MM.1S (cell line): ENCODE data around the gene PXYLP1.

Source experiments
- DNase-seq: peaks from one replicate; pipeline ENCODE4 v3.0.0-alpha.2; 2015
- H2AFZ ChIP-seq: fragments of 300-600 bp; sonication (generic); 2 replicates; pipeline ENCODE4 v1.6.0; 2016; ENCODE audit warnings: antibody characterized with exemption, low read length
- H3F3A ChIP-seq: fragments of 300-600 bp; sonication (generic); 2 replicates; pipeline ENCODE4 v1.6.1; 2016; ENCODE audit warnings: mild to moderate bottlenecking, antibody characterized with exemption, low read length, moderate library complexity, mixed read lengths; ENCODE audit not compliant: insufficient read depth
- H3K27ac ChIP-seq: fragments of 300-600 bp; sonication (generic); 2 replicates; pipeline ENCODE4 v1.5.1; 2016; ENCODE audit warnings: mild to moderate bottlenecking, low read length
- H3K27me3 ChIP-seq: fragments of 300-600 bp; sonication (generic); replicated peaks from 2 replicates; pipeline ENCODE4 v1.6.0; 2016; ENCODE audit warnings: low read length; ENCODE audit not compliant: insufficient read depth
- H3K36me3 ChIP-seq: fragments of 300-600 bp; sonication (generic); replicated peaks from 2 replicates; pipeline ENCODE4 v1.6.1; 2016; ENCODE audit warnings: mild to moderate bottlenecking, low read length, mixed read lengths; ENCODE audit not compliant: insufficient read depth
- H3K4me1 ChIP-seq: fragments of 300-600 bp; sonication (generic); 2 replicates; pipeline ENCODE4 v1.6.1; 2016; ENCODE audit warnings: low read length, mixed read lengths
- H3K4me2 ChIP-seq: fragments of 300-600 bp; sonication (generic); 2 replicates; pipeline ENCODE4 v1.6.0; 2016; ENCODE audit warnings: low read depth, low read length
- H3K4me3 ChIP-seq: fragments of 300-600 bp; sonication (generic); 2 replicates; pipeline ENCODE4 v1.5.1; 2016; ENCODE audit warnings: low read length, mixed read lengths
- H3K79me2 ChIP-seq: fragments of 300-600 bp; sonication (generic); 2 replicates; pipeline ENCODE4 v1.6.1; 2016; ENCODE audit warnings: mixed run types, low read length, mixed read lengths
- H3K9ac ChIP-seq: fragments of 300-600 bp; sonication (generic); 2 replicates; pipeline ENCODE4 v1.6.1; 2016; ENCODE audit warnings: low read length, mixed read lengths
- H3K9me2 ChIP-seq: fragments of 300-600 bp; sonication (generic); replicated peaks from 2 replicates; pipeline ENCODE4 v1.6.1; 2016; ENCODE audit warnings: mild to moderate bottlenecking, low read length, mixed read lengths; ENCODE audit not compliant: insufficient read depth
- H3K9me3 ChIP-seq: fragments of 300-600 bp; sonication (generic); replicated peaks from 2 replicates; pipeline ENCODE4 v1.6.1; 2016; ENCODE audit warnings: mild to moderate bottlenecking, low read length, mixed read lengths; ENCODE audit not compliant: insufficient read depth
- H4K20me1 ChIP-seq: fragments of 300-600 bp; sonication (generic); 2 replicates; pipeline ENCODE4 v1.6.1; 2016; ENCODE audit warnings: mild to moderate bottlenecking, low read length, moderate library complexity, mixed read lengths; ENCODE audit not compliant: insufficient read depth
- CTCF ChIP-seq: fragments of 300-600 bp; sonication (generic); IDR thresholded peaks from 2 replicates; pipeline ENCODE4 v1.5.1; 2016; ENCODE audit warnings: antibody characterized with exemption, low read length, mixed read lengths
- EZH2 ChIP-seq: fragments of 300-600 bp; sonication (generic); optimal IDR thresholded peaks from 2 replicates; pipeline ENCODE3; 2017; ENCODE audit warnings: low read depth, mild to moderate bottlenecking, antibody characterized with exemption, low read length, mixed read lengths
- EZH2phosphoT487 ChIP-seq: fragments of 300-600 bp; sonication (generic); IDR thresholded peaks from 2 replicates; pipeline ENCODE4 v1.6.1; 2018; ENCODE audit warnings: antibody characterized with exemption, low read length

The PXYLP1 gene

GRCh38 chr3:141260630-141260927 lies 29.0 kb downstream of the PXYLP1 start:
- no peaks in the 10 kb centered on the region for H3K4me1 ChIP-seq
- H2AFZ ChIP-seq: no peak overlapping the region
- H3K79me2 ChIP-seq: no peaks in the 10 kb centered on the region
- H3K27ac ChIP-seq: no peak overlapping the region
- no peak for DNase-seq
- H3K9me3 ChIP-seq: no peaks in the 10 kb centered on the region
- no peaks in the 10 kb centered on the region for H3K27me3 ChIP-seq
- H4K20me1 ChIP-seq: no peaks in the 10 kb centered on the region
- H3K9ac ChIP-seq: no peak overlapping the region
- TF ChIP-seq EZH2: no peak
- no peak for TF ChIP-seq EZH2phosphoT487
- no peak for TF ChIP-seq CTCF
- no peaks in the 10 kb centered on the region for H3K36me3 ChIP-seq
- no peak overlapping the region for H3K4me3 ChIP-seq
- no peak overlapping the region for H3K4me2 ChIP-seq
- no peaks in the 10 kb centered on the region for H3K9me2 ChIP-seq
- no peaks in the 10 kb centered on the region for H3F3A ChIP-seq

DNA sequence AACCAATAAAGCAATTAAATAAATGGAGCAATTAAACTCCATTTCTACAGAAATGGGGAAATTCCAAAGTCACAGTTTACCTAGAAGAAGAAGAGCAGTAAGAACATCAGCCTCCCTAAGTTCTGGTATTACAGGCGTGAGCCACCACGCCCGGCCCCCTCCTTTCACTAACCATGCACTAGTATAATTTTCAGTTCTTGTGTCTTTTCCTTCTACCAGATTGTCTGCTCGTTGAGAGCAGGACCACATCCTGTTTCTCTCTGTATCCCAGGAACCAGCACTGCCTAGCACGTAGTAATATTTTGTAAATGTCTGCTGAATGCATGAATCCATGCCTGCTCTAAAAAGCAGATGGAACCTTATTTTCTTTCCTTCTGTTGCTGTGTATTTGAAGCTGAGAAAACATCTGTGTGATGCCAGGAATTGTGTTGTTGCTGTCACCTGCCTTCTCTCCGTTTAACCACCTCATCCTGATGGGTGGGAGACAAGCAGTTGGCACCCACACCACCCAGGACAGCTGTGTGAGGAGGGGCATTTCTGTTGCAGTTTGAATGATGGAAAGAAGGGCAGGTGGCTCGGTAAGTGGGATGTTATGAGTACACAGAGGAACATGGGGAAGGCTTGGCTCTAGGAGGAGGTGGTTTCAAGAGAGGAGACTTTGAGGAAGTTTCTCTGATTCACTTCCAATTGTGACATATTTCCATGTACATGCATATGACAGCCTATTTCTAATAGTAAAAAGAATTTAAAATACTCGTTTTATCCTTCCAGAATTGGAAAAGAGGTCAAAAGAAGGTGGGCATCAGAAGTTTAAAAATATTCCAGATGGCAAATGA lies 30.1 kb downstream of the PXYLP1 start:
- DNase-seq: no peak
- no peaks in the 10 kb centered on the region for H3K9me3 ChIP-seq
- H3K36me3 ChIP-seq: no peaks in the 10 kb centered on the region
- H4K20me1 ChIP-seq: no peaks in the 10 kb centered on the region
- no peak overlapping the region for H3K27ac ChIP-seq
- H3K4me1 ChIP-seq: no peaks in the 10 kb centered on the region
- H3K4me3 ChIP-seq: no peak overlapping the region
- no peak overlapping the region for H2AFZ ChIP-seq
- no peaks in the 10 kb centered on the region for H3F3A ChIP-seq
- TF ChIP-seq EZH2: no peak
- TF ChIP-seq CTCF: no peak
- TF ChIP-seq EZH2phosphoT487: no peak
- H3K79me2 ChIP-seq: no peaks in the 10 kb centered on the region
- no peak overlapping the region for H3K4me2 ChIP-seq
- H3K9ac ChIP-seq: no peak overlapping the region
- no peaks in the 10 kb centered on the region for H3K9me2 ChIP-seq
- H3K27me3 ChIP-seq: no peaks in the 10 kb centered on the region

- H3K4me2 ChIP-seq: no peak overlapping the region
- H3K36me3 ChIP-seq: no peaks in the 10 kb centered on the region
- H3K9me2 ChIP-seq: no peaks in the 10 kb centered on the region
- H3K9ac ChIP-seq: no peak overlapping the region
- no peaks in the 10 kb centered on the region for H3K79me2 ChIP-seq
- no peak overlapping the region for H3K4me3 ChIP-seq
- H3F3A ChIP-seq: no peaks in the 10 kb centered on the region
- H3K27ac ChIP-seq: no peak overlapping the region
- no peak overlapping the region for H2AFZ ChIP-seq
- no peaks in the 10 kb centered on the region for H3K4me1 ChIP-seq
- TF ChIP-seq EZH2phosphoT487: no peak
- no peak for TF ChIP-seq CTCF
- TF ChIP-seq EZH2: no peak
- no peaks in the 10 kb centered on the region for H3K9me3 ChIP-seq
- DNase-seq: no peak
- no peaks in the 10 kb centered on the region for H3K27me3 ChIP-seq
- no peaks in the 10 kb centered on the region for H4K20me1 ChIP-seq
These were observed 30.7 kb downstream of the PXYLP1 start for GRCh38 chr3:141262308-141262705.
